SK-N-SH (cell line): ENCODE data around the gene LRRC39. TPM values are rescaled to one million over a fixed set of nuclear protein-coding genes. Genes with fewer than 3 reads are reported as not detected.

Experiments
- CTCF ChIA-PET: fragments of 300-600, 350-600 bp; formaldehyde crosslinking; extraction: SDS; loops from one replicate; lab custom pipeline; 2021; lab: Yijun Ruan, JAX
- POLR2A ChIA-PET: fragments of 350-600 bp; sonication (Branson Sonifier 250); formaldehyde crosslinking; extraction: SDS; loops from one replicate; lab custom pipeline; 2020; ENCODE audit warnings: antibody characterized with exemption, inconsistent platforms; lab: Yijun Ruan, JAX
- DNase-seq: peaks from one replicate; pipeline ENCODE4 v3.0.0; 2012
- H2AFZ ChIP-seq: fragments of 200-600 bp; sonication (generic); 2 replicates; pipeline ENCODE4 v1.8.1; 2016; ENCODE audit warnings: antibody characterized with exemption, mild to moderate bottlenecking, low read depth
- H3F3A ChIP-seq: fragments of 200-600 bp; sonication (generic); replicated peaks from 2 replicates; pipeline ENCODE3; 2016; ENCODE audit warnings: antibody characterized with exemption, mild to moderate bottlenecking; ENCODE audit not compliant: insufficient read depth
- H3K27ac ChIP-seq, 2 experiments: fragments of 200-500 bp in 1 of 2; fragments of 200-600 bp in 1 of 2; sonication (Bioruptor generic) in 1 of 2; sonication (generic), shearing (Covaris generic) in 1 of 2; 2 replicates each; pipeline versions ENCODE4 v1.5.1 to v1.6.1; 2014 to 2016; ENCODE audit warnings: low read depth in 2 of 2, inconsistent platforms in 1 of 2, low read length in 1 of 2, mild to moderate bottlenecking in 1 of 2, mixed read lengths in 1 of 2
- H3K27me3 ChIP-seq: fragments of 200-600 bp; sonication (generic), shearing (Covaris generic); 2 replicates; pipeline ENCODE4 v1.6.1; 2016; ENCODE audit warnings: mixed run types; ENCODE audit not compliant: insufficient read depth
- H3K36me3 ChIP-seq, 2 experiments: fragments of 200-500 bp in 1 of 2; fragments of 200-600 bp in 1 of 2; sonication (Bioruptor generic) in 1 of 2; sonication (generic) in 1 of 2; replicated peaks in 1 of 2; 2 replicates each; pipeline versions ENCODE3 to v1.5.1; 2014 to 2016; ENCODE audit warnings: low read length in 1 of 2, mild to moderate bottlenecking in 1 of 2; ENCODE audit not compliant: insufficient read depth in 2 of 2, control insufficient read depth in 1 of 2
- H3K4me1 ChIP-seq, 2 experiments: fragments of 200-500 bp in 1 of 2; fragments of 200-600 bp in 1 of 2; sonication (Bioruptor generic) in 1 of 2; sonication (generic), shearing (Covaris generic) in 1 of 2; 2 replicates each; pipeline versions ENCODE4 v1.5.1 to v1.6.1; 2014 to 2016; ENCODE audit warnings: low read depth in 1 of 2, low read length in 1 of 2, mixed run types in 1 of 2; ENCODE audit not compliant: insufficient read depth in 2 of 2, control insufficient read depth in 1 of 2
- H3K4me2 ChIP-seq: fragments of 200-600 bp; sonication (generic), shearing (Covaris generic); 2 replicates; pipeline ENCODE4 v1.6.1; 2017; ENCODE audit warnings: mixed run types
- H3K4me3 ChIP-seq, 2 experiments: fragments of 200-500 bp in 1 of 2; fragments of 200-600 bp in 1 of 2; sonication (Bioruptor generic) in 1 of 2; sonication (generic), shearing (Covaris generic) in 1 of 2; 2 replicates each; pipeline versions ENCODE4 v1.5.1 to v1.8.1; 2014 to 2016; ENCODE audit warnings: low read depth in 2 of 2, inconsistent platforms in 1 of 2, low read length in 1 of 2, mild to moderate bottlenecking in 1 of 2, mixed read lengths in 1 of 2, moderate library complexity in 1 of 2
- H3K79me2 ChIP-seq: fragments of 200-600 bp; sonication (generic); 2 replicates; pipeline ENCODE4 v1.8.1; 2017; ENCODE audit warnings: mild to moderate bottlenecking; ENCODE audit not compliant: insufficient read depth
- H3K9ac ChIP-seq: fragments of 200-600 bp; sonication (generic); 2 replicates; pipeline ENCODE4 v1.6.1; 2017; ENCODE audit warnings: mixed run types
- H3K9me2 ChIP-seq: fragments of 200-600 bp; sonication (generic); 2 replicates; pipeline ENCODE4 v1.6.1; 2017; ENCODE audit warnings: mixed run types
- H3K9me3 ChIP-seq: fragments of 200-600 bp; sonication (generic); 2 replicates; pipeline ENCODE4 v1.6.1; 2017; ENCODE audit warnings: mixed run types, mild to moderate bottlenecking, moderate library complexity
- H4K20me1 ChIP-seq: fragments of 200-600 bp; sonication (generic); 2 replicates; pipeline ENCODE4 v1.6.1; 2017; ENCODE audit warnings: mild to moderate bottlenecking, mixed run types; ENCODE audit not compliant: insufficient read depth
- CTCF ChIP-seq: fragments of 200-600 bp; sonication (generic); IDR thresholded peaks from 2 replicates; pipeline ENCODE4 v1.6.1; 2017; ENCODE audit warnings: antibody characterized with exemption, mild to moderate bottlenecking, moderate library complexity
- FOSL2 ChIP-seq: IDR thresholded peaks from 2 replicates; pipeline ENCODE4 v1.4.0; 2012; ENCODE audit warnings: low read depth, mild to moderate bottlenecking, moderate library complexity, borderline replicate concordance
- PBX3 ChIP-seq: IDR thresholded peaks from 2 replicates; pipeline ENCODE4; 2012
- RCOR1 ChIP-seq: fragments of 150-350 bp; IDR thresholded peaks from 2 replicates; pipeline ENCODE4 v1.6.1; 2017; ENCODE audit warnings: antibody characterized with exemption, low read length
- TEAD4 ChIP-seq: IDR thresholded peaks from 2 replicates; pipeline ENCODE4 v1.4.0; 2012; ENCODE audit warnings: mild to moderate bottlenecking, borderline replicate concordance; ENCODE audit not compliant: insufficient read depth
- YY1 ChIP-seq: IDR thresholded peaks from 2 replicates; pipeline ENCODE4 v1.4.0; 2012; ENCODE audit warnings: low read depth, mild to moderate bottlenecking
- WGBS: methylation state at CpG from one replicate; pipeline ENCODE4 v1.1.6; 2017; ENCODE audit warnings: low lambda C conversion rate; 5-methylcytosine and 5-hydroxymethylcytosine counted together
- polyA plus RNA-seq, 3 experiments: library from polyadenylated mRNA; depleted of rRNA; stranded (reverse); fragments of >200 nt; gene quantifications; 2 replicates each; pipeline ENCODE4 v1.2.3, GENCODE V29; 2012
- small RNA-seq, 7 experiments: library from RNA; depleted of rRNA; stranded (forward); fragments of <200 nt; gene quantifications; one replicate each; pipeline ENCODE3, GENCODE V24; 2012

Gene LRRC39
- polyA plus RNA-seq, 1 of the 3 experiments (the other 2 are of a cell fraction): 1.6 TPM

- TF ChIP-seq CTCF: no peak
- TF ChIP-seq RCOR1: no peak
- no peak for TF ChIP-seq TEAD4
Observed at GRCh38 chr1:100101564-100101963, 76.5 kb downstream of the LRRC39 start.

DNA sequence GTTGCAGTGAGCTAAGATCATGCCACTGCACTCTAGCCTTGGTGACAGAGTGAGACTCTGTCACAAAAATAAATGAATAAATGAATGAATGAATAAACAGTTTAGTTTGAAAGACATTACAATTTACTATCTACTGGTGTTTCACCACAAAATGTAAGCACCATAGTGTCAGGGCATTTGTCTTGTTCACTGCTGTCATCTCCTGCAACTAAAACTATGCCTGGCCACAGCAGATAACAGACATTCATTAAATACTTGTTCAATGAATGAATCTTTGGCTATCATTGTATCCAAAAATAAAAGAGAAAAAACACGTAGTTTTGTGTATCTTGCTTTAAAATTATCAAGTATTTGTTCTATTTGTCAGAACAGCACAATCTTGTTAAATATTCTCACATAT is 77.9 kb downstream of the LRRC39 start:
- Histone ChIP-seq H3K9me2 (no peaks in the 10 kb centered on the region), H4K20me1 (no peaks in the 10 kb centered on the region), H3K27ac (no peak overlapping the region), H3K4me2 (no peak overlapping the region), H3K4me3 (no peak overlapping the region), H3K4me1 (no peaks in the 10 kb centered on the region), H3K36me3 (peaks cover 26 to 32% of the 10 kb centered on the region in 2 experiments), H3F3A (peaks cover 3% of the 10 kb centered on the region), H3K79me2 (no peaks in the 10 kb centered on the region), H3K27me3 (no peaks in the 10 kb centered on the region), H2AFZ (no peak overlapping the region), H3K9me3 (no peaks in the 10 kb centered on the region), H3K9ac (no peak overlapping the region)
- TF ChIP-seq FOSL2: no peak
- no peak for TF ChIP-seq YY1
- TF ChIP-seq PBX3: peak; percentile 55; the same call in 1 of the 2 replicates
- ChIA-PET CTCF (interaction anchor here (1.1 kb wide), 1 partner anchor 24 kb away, joined by 3 read pairs; no protein-coding TSS in a partner anchor), POLR2A (no interaction called here)
- WGBS: 62% methylated on average over 1 of the region's 1 CpG
- DNase-seq: no peak

More at GRCh38 chr1:100101564-100101963, 76.5 kb downstream of the LRRC39 start:
- H3K27ac ChIP-seq: no peak overlapping the region
- no peaks in the 10 kb centered on the region for H3K4me1 ChIP-seq
- H3K9me3 ChIP-seq: no peaks in the 10 kb centered on the region
- peaks cover 3% of the 10 kb centered on the region for H3F3A ChIP-seq
- no peaks in the 10 kb centered on the region for H3K9me2 ChIP-seq
- H3K36me3 ChIP-seq: peaks cover 29 to 31% of the 10 kb centered on the region in 2 experiments
- no peak for DNase-seq
- H3K4me2 ChIP-seq: no peak overlapping the region
- H3K27me3 ChIP-seq: no peaks in the 10 kb centered on the region
- WGBS: 91% methylated on average over 2 of the region's 2 CpGs
- H4K20me1 ChIP-seq: no peaks in the 10 kb centered on the region
- ChIA-PET POLR2A (no interaction called here), CTCF (no interaction called here)
- H3K79me2 ChIP-seq: no peaks in the 10 kb centered on the region
- H3K4me3 ChIP-seq: no peak overlapping the region
- H3K9ac ChIP-seq: no peak overlapping the region
- no peak overlapping the region for H2AFZ ChIP-seq

Small RNA genes lying within 50 kb of the gene (small RNA-seq; reads per million reads assigned to genes)
- gene AC093019.1 (0 reads per million in 7 experiments), gene RPL23AP90 (0 reads per million in 7 experiments)

Other genes with a start within 250 kb of the LRRC39 start
- gene SLC35A3, start 208.3 kb downstream of the LRRC39 start, polyA plus RNA-seq (2012; rRNA removed): 5.7 and 7.4 TPM in 2 replicates
- 0.48 and 0.58 TPM in 2 replicates for gene SASS6, start 45.3 kb downstream of the LRRC39 start, polyA plus RNA-seq (2012; rRNA removed)
- 7.6 and 12.6 TPM in 2 replicates for gene TRMT13, start 45.1 kb downstream of the LRRC39 start, polyA plus RNA-seq (2012; rRNA removed)
- gene DBT, start 71.6 kb upstream of the LRRC39 start, polyA plus RNA-seq (2012; rRNA removed): 2.0 and 3.6 TPM in 2 replicates
- 17.3 and 24.3 TPM in 2 replicates for gene RTCA, start 88.0 kb upstream of the LRRC39 start, polyA plus RNA-seq (2012; rRNA removed)
- gene CDC14A, start 174.2 kb upstream of the LRRC39 start, polyA plus RNA-seq (2012; rRNA removed): 2.2 and 2.8 TPM in 2 replicates